HG03103 (cell line): ENCODE measurements around the gene TM6SF1.
"Not testable (repeated sequence)": the region's sequence is repeated elsewhere in the genome, so short reads cannot be mapped to it uniquely, and the experiment has no call there.

Experiments
- ATAC-seq: cut with Tn5 transposase; IDR thresholded peaks from one replicate; pipeline ENCODE4 v1.9.1; 2021; ENCODE audit warnings: low read depth; ENCODE audit not compliant: unreplicated experiment

Gene TM6SF1

GRCh38 chr15:83114856-83115255 lies 7.4 kb downstream of the TM6SF1 start:
- ATAC-seq: no peak

DNA sequence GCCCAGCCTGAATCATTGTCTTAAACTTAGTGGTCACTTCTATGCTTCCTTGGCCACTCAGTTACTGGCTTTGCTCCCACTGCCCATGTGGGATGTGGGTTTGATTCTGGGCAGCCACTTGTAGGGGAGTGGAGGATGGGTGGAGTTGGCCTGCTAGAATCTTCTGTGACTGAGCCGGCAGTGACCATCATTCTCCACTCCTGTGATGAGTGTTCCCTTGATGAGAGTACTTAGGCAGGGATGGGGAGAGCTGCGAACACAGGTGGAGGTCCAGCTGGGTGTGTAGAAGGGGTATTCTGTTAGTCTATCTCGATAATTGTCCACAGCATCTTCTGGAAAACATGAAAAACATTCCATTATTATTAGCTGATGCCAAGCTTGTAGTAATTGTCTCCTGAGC lies 8.0 kb downstream of the TM6SF1 start:
- no peak for ATAC-seq

DNA sequence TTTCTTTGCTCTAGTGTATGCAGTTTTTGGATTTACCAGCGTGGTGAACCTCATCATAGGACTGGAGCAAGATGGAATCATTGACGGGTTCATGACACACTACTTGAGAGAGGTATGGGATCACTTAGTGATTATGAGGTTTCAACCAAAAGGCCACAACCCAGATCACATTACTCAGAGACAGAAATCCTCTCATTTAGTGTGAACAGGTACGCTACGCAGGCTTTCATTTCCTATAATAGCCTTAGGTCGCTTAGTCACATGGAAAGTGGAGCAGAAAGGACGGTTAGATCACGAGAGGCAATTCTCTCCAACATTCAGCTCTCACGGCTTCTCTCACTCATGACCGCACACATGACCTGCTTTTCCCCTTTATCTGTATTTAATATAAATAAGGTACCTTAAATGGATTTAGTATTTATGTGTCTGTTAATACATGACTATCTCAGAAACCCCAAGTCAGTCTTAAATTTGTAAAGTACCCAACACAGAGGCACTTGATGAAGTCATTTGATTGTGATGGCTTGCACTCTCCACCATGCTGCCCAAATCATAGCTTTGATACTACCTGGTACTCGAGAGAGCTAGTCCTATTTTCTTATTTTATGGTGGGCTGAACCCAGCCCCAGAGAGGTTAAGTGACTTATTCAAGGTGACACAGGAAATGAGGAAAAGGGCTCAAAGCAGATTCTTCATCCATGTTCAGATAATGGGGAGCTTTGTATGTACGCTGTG lies 8.6 kb downstream of the TM6SF1 start:
- ATAC-seq: no peak

DNA sequence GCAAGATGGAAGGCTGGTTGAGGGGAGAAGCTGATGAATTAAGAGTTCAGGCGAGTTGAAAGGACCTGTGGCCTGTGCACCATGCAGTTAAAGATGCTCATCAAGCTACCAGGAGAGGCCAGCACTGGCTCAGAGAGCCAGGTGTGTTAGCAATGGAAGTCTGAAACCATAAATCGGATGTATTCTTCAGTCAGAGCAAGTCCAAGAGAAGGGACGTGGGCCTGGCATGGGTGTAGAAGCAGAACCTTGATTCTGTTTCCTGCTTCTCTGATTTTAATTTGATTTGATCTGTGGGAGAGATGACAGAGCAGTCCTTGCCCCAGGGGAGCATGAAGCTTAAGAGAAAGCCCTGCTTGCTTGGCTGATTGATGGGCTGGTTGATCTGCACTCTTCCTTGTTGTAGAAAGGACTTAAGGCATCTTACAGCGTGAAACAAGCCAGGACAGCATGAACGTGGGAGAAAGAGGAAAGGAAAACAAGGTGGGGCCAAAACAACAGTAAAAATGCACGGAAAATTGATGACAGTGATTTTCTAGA lies 10.9 kb downstream of the TM6SF1 start:
- no peak for ATAC-seq

DNA sequence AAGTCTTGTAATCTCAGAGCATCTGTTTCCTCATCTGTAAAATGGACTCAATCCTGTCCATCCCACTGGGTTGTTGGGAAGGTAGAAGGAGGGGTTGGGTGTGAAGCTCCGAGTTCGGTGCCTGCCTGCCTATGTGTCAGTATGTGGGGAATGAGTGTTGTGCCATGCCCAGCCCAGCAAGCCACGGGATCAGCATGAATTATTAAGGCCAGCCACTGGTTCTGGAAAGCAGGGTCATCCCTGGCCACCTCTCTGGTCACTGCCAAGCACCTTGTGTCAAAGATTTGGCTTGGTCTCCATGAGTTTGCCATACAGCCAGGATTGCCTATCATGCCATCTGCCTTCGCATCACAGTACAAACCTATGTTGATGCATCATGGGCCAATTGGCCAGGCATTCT lies 11.5 kb downstream of the TM6SF1 start:
- no peak for ATAC-seq

GRCh38 chr15:83119968-83120581 lies 12.6 kb downstream of the TM6SF1 start:
- ATAC-seq: no peak

GRCh38 chr15:83123529-83123928 lies 16.1 kb downstream of the TM6SF1 start:
- no peak for ATAC-seq

DNA sequence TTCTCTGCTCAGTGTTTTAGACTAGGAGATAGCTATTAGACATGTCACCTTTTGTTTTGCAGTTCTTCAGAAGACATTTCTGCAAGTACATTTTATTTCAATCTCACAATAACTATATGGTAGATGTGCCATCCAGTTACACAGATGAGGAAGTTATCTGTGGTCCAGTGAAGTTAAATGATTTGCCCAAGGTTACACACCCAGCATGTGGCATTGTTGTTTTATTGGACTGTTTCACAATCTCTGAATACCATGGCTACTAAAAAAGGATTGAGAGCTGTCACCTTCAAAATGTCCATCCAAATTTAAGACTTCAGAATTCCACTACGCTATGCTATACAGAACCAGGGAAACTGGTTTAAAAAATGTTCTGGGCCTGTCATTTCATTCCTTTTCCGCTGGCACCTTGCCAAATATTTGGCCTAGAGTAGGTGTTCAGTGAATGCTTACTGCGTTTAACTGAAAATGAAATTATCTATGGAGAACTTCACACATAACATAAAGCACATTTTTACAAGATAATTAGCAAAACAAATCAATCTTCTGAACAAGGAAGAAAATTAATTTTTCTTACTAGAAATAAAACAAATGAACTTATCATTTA lies 20.2 kb downstream of the TM6SF1 start:
- ATAC-seq: no peak

GRCh38 chr15:83129791-83130190 lies 22.3 kb downstream of the TM6SF1 start:
- no peak for ATAC-seq

DNA sequence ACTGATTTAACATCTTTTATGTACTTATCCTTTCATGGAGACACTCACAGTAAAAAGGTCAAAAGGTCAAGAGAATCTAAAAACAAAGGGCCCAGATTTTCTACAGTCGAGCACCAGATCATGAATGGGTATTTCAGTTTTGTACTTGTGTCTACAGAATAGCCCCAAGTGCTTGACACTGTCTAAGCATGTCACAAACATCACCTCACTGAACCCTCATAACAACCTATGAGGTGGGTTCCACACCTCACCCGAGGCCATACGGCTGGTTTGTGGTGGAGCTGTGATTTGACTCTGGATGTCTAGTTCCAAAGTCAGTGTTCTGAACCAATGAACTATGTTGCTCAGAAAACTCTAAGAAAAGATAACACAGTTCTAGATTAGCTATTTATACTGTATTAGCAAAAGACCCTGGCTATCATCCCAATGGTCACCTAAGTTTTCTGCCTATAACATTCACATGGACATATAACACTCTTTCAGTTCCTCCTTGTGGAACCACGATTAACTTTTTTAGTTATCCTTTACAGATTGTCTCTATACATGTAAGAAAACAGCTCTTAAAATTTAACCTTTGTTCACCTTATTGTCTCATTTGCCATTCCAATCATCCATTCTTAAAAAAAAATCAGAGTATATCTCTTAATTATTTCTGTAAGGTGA lies 25.5 kb downstream of the TM6SF1 start:
- no peak for ATAC-seq

DNA sequence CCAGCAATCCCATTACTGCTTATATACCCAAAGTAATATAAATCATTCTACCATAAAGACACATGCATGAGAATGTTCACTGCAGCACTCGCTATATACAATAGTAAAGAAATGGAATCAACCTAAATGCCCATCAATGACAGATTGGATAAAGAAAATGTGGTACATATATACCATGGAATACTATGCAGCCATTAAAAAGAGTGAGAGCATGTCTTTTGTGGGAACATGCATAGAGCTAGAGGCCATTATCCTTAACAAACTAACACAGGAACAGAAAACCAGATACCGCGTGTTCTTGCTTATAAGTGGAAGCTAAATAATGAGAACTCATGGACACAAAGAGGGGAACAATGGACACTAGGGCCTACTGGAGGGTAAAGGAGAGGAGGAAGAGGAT lies 34.7 kb downstream of the TM6SF1 start:
- not testable (repeated sequence) for ATAC-seq

- ATAC-seq: no peak
Measured at GRCh38 chr15:83144771-83145170, 37.3 kb downstream of the TM6SF1 start.

- no peak for ATAC-seq
Measured at GRCh38 chr15:83153288-83153687, 45.8 kb downstream of the TM6SF1 start.

- ATAC-seq: no peak
Measured at GRCh38 chr15:83155942-83156341, 48.5 kb downstream of the TM6SF1 start.

DNA sequence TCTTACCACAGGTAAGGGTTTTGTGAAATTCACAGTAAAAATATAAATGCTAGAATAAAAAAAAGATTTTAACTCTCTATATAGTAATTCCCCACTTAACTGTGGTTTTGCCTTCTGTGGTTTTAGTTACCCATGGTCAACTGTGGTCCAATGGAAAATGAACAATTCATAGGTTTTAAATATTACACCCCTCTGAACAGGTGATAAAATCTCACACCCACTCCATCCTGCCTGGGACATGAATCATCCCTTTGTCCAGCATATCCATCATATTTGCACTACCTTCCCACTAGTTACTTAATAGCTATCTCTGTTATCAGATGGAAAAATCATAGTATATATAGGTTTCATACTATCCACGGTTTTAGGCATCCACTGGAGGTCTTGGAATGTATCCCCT lies 50.9 kb downstream of the TM6SF1 start:
- no peak for ATAC-seq

DNA sequence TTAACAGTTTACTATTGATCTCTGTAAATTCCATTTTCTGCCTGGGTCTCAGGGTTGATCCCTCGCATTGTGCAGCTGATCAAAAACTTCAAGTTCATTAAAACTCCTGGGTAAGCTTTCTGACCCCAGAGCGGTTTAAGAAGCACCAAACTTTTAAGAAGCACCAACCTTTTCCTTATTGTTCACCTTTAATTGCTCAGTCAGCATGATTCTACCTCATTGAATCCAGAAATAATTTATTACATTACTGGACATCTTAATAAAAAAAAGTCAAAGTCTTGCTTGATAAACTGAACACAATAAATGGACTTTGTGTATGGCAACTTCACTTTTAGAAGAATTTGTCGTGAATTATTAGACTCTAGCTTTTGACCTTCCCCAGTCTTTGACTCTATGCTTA lies 53.3 kb downstream of the TM6SF1 start:
- ATAC-seq: no peak

DNA sequence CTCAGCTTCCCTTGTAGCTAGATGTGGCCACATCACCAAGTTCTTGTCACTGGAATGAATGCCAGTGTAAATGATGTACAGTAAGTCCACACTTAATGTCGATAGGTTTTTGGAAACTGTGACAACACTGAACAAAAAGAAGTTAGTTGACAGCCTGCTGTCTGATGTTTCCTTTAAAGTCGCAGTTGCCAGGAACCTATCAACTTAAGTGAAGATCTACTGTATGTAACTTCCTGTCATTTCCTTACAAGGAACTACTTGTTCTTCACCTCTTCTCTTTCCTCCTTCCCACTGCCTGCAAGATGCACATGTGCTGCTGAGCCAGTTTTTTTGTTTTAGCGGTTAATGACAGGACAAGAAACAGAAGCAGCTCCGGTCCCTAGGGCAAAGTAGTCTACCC lies 55.6 kb downstream of the TM6SF1 start:
- ATAC-seq: no peak

DNA sequence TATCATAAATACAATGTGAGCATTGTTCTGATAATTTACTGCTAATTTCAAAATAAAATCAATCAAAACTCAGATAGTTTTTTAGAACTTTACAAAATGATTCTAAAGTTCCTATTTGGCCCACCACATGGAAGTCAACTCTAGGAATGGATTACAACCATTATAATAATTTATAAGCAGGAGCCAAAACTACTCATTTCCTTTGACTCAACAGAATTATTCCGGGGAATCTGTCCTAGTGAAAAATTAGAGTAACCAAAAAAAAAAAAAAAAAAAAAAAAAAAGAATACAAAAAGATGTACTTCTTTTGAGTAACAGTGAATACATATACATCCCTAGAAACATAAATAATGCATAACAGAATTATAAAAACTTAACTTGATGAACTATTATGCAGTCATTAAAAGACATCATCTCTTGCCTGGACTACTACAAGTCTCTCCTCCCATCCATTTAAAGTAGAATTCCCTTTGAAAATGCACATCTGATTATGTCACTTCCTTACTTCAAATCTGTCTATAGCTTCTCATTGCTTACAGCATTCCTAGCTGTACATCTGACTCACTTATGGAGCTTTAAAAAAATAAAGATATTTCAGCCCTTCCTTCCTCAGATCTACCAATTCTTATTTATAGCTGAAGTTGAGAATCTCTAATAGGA lies 56.8 kb downstream of the TM6SF1 start:
- no peak for ATAC-seq

DNA sequence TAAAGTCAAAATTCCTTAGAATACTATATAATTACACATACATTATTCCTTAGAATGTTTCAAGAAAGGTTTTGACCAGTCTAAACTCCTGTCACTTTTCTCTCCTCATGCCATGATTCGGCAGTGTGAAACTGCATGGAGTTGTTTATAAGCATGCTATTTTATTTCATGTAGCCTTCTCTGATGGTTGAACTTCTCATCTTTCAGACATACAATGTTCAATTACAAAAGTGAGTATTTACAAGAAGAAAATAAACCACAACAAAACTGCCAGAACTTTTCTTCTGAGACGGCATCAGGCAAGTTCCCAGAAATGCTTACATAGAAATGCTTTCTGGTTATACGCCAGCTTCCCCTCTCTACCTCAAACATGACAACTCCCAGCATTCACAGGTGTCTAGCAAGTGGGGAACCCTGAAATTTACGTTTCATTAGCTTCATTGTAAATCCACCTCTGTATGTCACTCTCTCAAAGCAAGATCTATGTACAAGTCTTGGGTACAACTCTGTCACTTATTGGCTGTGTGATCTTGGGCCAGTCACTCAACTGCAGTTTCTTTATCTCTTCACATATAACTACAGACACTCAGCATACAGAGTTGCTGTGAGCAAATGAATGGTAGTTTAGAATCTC lies 57.4 kb downstream of the TM6SF1 start:
- no peak for ATAC-seq

GRCh38 chr15:83166218-83166617 lies 58.8 kb downstream of the TM6SF1 start:
- no peak for ATAC-seq
